SK-N-SH treated with all-trans-retinoic acid at 6 μM for 48 hours (cell line): ENCODE results near the gene ODC1.

Source experiments
- ATAC-seq: fragments of 200-7000 bp; cut with Tn5 transposase; 3 replicates; pipeline ENCODE4 v1.9.1; 2020; ENCODE audit warnings: mild to moderate bottlenecking, moderate library complexity
- ARNTL ChIP-seq: fragments of 450-650 bp; formaldehyde crosslinking; IDR thresholded peaks from 2 replicates; pipeline ENCODE4 v1.5.0; 2020; ENCODE audit warnings: low read depth, mild to moderate bottlenecking, moderate library complexity, borderline replicate concordance
- BACH2 ChIP-seq: fragments of 250-450 bp; sonication (Bioruptor Pico); IDR thresholded peaks from 2 replicates; pipeline ENCODE4 v1.9.0; 2021; ENCODE audit warnings: mild to moderate bottlenecking, borderline replicate concordance
- CREB5 ChIP-seq: fragments of 250-450 bp; sonication (Bioruptor Pico); IDR thresholded peaks from 2 replicates; pipeline ENCODE4 v1.5.1; 2020; ENCODE audit warnings: low read depth, mild to moderate bottlenecking, moderate library complexity
- CSRNP3 ChIP-seq: fragments of 250-450 bp; sonication (Bioruptor Pico); IDR thresholded peaks from 2 replicates; pipeline ENCODE4 v1.5.1; 2021; ENCODE audit warnings: mild to moderate bottlenecking, moderate library complexity
- ESRRG ChIP-seq: fragments of 250-450 bp; sonication (Bioruptor Pico); IDR thresholded peaks from 2 replicates; pipeline ENCODE4 v1.6.1; 2021; ENCODE audit warnings: mild to moderate bottlenecking
- ISL1 ChIP-seq: fragments of 250-450 bp; sonication (Bioruptor Pico); IDR thresholded peaks from 2 replicates; pipeline ENCODE4 v2.1.2; 2022; ENCODE audit warnings: mild to moderate bottlenecking, moderate library complexity
- PATZ1 ChIP-seq: fragments of 250-450 bp; sonication (Bioruptor Pico); IDR thresholded peaks from 2 replicates; pipeline ENCODE4 v1.8.0; 2020; ENCODE audit warnings: mild to moderate bottlenecking, moderate library complexity, borderline replicate concordance
- POU6F1 ChIP-seq: fragments of 250-450 bp; sonication (Bioruptor Pico); IDR thresholded peaks from 2 replicates; pipeline ENCODE4 v1.8.0; 2021; ENCODE audit warnings: low read depth, mild to moderate bottlenecking, moderate library complexity, borderline replicate concordance
- PPARA ChIP-seq: fragments of 250-450 bp; sonication (Bioruptor Pico); IDR thresholded peaks from 2 replicates; pipeline ENCODE4 v1.5.0; 2020; ENCODE audit warnings: mild to moderate bottlenecking, borderline replicate concordance
- RARB ChIP-seq: fragments of 250-450 bp; sonication (Bioruptor Pico); IDR thresholded peaks from 2 replicates; pipeline ENCODE4 v1.8.0; 2021; ENCODE audit warnings: mild to moderate bottlenecking, moderate library complexity
- SNAI2 ChIP-seq: fragments of 250-450 bp; sonication (Bioruptor Pico); IDR thresholded peaks from 2 replicates; pipeline ENCODE4 v1.5.0; 2020; ENCODE audit warnings: mild to moderate bottlenecking, moderate library complexity
- TCF4 ChIP-seq: fragments of 250-450 bp; sonication (Bioruptor Pico); IDR thresholded peaks from 2 replicates; pipeline ENCODE4 v1.8.0; 2021; ENCODE audit warnings: mild to moderate bottlenecking, moderate library complexity, borderline replicate concordance
- TOX ChIP-seq: fragments of 250-450 bp; sonication (Bioruptor Pico); IDR thresholded peaks from 2 replicates; pipeline ENCODE4 v1.8.0; 2021; ENCODE audit warnings: mild to moderate bottlenecking, moderate library complexity, borderline replicate concordance
- TSHZ2 ChIP-seq: fragments of 250-450 bp; sonication (Bioruptor Pico); IDR thresholded peaks from 2 replicates; pipeline ENCODE4 v1.5.0; 2020; ENCODE audit warnings: mild to moderate bottlenecking, moderate library complexity
- ZC3H10 ChIP-seq: fragments of 250-450 bp; sonication (Bioruptor Pico); IDR thresholded peaks from 2 replicates; pipeline ENCODE4 v1.5.1; 2021; ENCODE audit warnings: mild to moderate bottlenecking, moderate library complexity
- ZFP3 ChIP-seq: fragments of 250-450 bp; sonication (Bioruptor Pico); IDR thresholded peaks from 2 replicates; pipeline ENCODE4 v1.5.0; 2020; ENCODE audit warnings: mild to moderate bottlenecking, moderate library complexity
- ZNF565 ChIP-seq: fragments of 450-650 bp; formaldehyde crosslinking; conservative IDR thresholded peaks from 2 replicates; pipeline ENCODE4 v1.5.0; 2020; ENCODE audit warnings: low read depth, mild to moderate bottlenecking, moderate library complexity
- ZNF8 ChIP-seq: fragments of 450-650 bp; formaldehyde crosslinking; IDR thresholded peaks from 2 replicates; pipeline ENCODE4 v1.5.0; 2020; ENCODE audit warnings: mild to moderate bottlenecking, moderate library complexity

The ODC1 gene

GRCh38 chr2:10402653-10403215 is 45.4 kb downstream of the ODC1 start (continued):
- TF ChIP-seq PATZ1 (CRISPR knock-in tag) (no peak), ZNF8 (CRISPR knock-in tag) (no peak)

GRCh38 chr2:10402062-10402585 is 46.0 kb downstream of the ODC1 start:
- TF ChIP-seq POU6F1 (CRISPR knock-in tag) (no peak), BACH2 (CRISPR knock-in tag) (no peak), TOX (CRISPR knock-in tag) (no peak), ISL1 (CRISPR knock-in tag) (no peak), ESRRG (CRISPR knock-in tag) (no peak), ARNTL (CRISPR knock-in tag) (no peak), ZNF8 (CRISPR knock-in tag) (no peak), RARB (no peak), TSHZ2 (CRISPR knock-in tag) (no peak), CSRNP3 (CRISPR knock-in tag) (no peak), PPARA (no peak), ZC3H10 (no peak), SNAI2 (CRISPR knock-in tag) (no peak), TCF4 (CRISPR knock-in tag) (no peak), PATZ1 (CRISPR knock-in tag) (no peak), ZFP3 (CRISPR knock-in tag) (no peak)
- TF ChIP-seq, all 23 proteins: peak for 0
- no peak for ATAC-seq

- TF ChIP-seq ZNF565 (CRISPR knock-in tag) (no peak), CREB5 (no peak), SNAI2 (CRISPR knock-in tag) (no peak), TSHZ2 (CRISPR knock-in tag) (no peak), ESRRG (CRISPR knock-in tag) (no peak), ZC3H10 (no peak)
- ATAC-seq = no peak
These were observed 46.9 kb downstream of the ODC1 start for GRCh38 chr2:10400978-10401951.
